Panc1 (cell line): ENCODE data around the gene PLEKHA1. TPM values are rescaled to one million over a fixed set of nuclear protein-coding genes. Genes with fewer than 3 reads are reported as not detected.

Experiments
- ATAC-seq: fragments of 200-7000 bp; cut with Tn5 transposase; 2 replicates; pipeline ENCODE4 v1.9.1; 2020; ENCODE audit warnings: mild to moderate bottlenecking, moderate library complexity
- BruUV-seq: library from RNA; stranded (reverse); fragments of 400-500 nt; replicated peaks from 2 replicates; lab custom pipeline; 2021; lab: Mats Ljungman, UMichigan
- CTCF ChIA-PET: fragments of 300-600 bp; sonication (Branson Sonifier 250); formaldehyde crosslinking; loops from one replicate; lab custom pipeline; 2022; ENCODE audit warnings: antibody characterized with exemption; lab: Charles Lee
- POLR2A ChIA-PET: fragments of 300-600 bp; sonication (Branson Sonifier 250); formaldehyde crosslinking; loops from one replicate; lab custom pipeline; 2022; ENCODE audit warnings: antibody characterized with exemption; lab: Charles Lee
- DNase-seq: peaks from one replicate; pipeline ENCODE4 v3.0.0-alpha.2; 2010; ENCODE audit warnings: low read depth, low spot score
- H3K27ac ChIP-seq: 2 replicates; pipeline ENCODE4 v1.5.1; 2011; ENCODE audit warnings: mild to moderate bottlenecking, low read length, inconsistent platforms
- H3K27me3 ChIP-seq: fragments of 200-500 bp; sonication (Bioruptor generic); 2 replicates; pipeline ENCODE4 v1.6.0; 2014; ENCODE audit warnings: low read length, inconsistent platforms; ENCODE audit not compliant: control insufficient read depth, insufficient read depth
- H3K36me3 ChIP-seq: fragments of 200-500 bp; sonication (Bioruptor generic); 2 replicates; pipeline ENCODE4 v1.5.1; 2014; ENCODE audit warnings: inconsistent platforms, mild to moderate bottlenecking, low read length, moderate library complexity; ENCODE audit not compliant: control insufficient read depth, insufficient read depth
- H3K4me1 ChIP-seq: 2 replicates; pipeline ENCODE4 v1.5.1; 2011; ENCODE audit warnings: inconsistent platforms, mild to moderate bottlenecking, low read length, moderate library complexity; ENCODE audit not compliant: control insufficient read depth, insufficient read depth
- H3K4me3 ChIP-seq, 2 experiments: 2 replicates each; pipeline ENCODE4 v1.5.1; 2011 to 2012; ENCODE audit warnings: low read depth in 2 of 2, low read length in 2 of 2, mild to moderate bottlenecking in 2 of 2, inconsistent platforms in 1 of 2, moderate library complexity in 1 of 2
- H3K9me3 ChIP-seq: fragments of 200-500 bp; sonication (Bioruptor generic); 2 replicates; pipeline ENCODE4 v1.5.1; 2014; ENCODE audit warnings: low read depth, mild to moderate bottlenecking, inconsistent platforms, low read length, moderate library complexity; ENCODE audit not compliant: control insufficient read depth, insufficient read depth
- CTCF ChIP-seq: fragments of 450-650 bp; IDR thresholded peaks from 2 replicates; pipeline ENCODE4 v1.5.1; 2017; ENCODE audit warnings: mild to moderate bottlenecking
- POLR2AphosphoS5 ChIP-seq: IDR thresholded peaks from 2 replicates; pipeline ENCODE4 v1.6.1; 2012; ENCODE audit warnings: mild to moderate bottlenecking, low read depth, low read length, moderate library complexity
- REST ChIP-seq, 2 experiments: IDR thresholded peaks; 2 replicates each; pipeline ENCODE4 v1.6.1; 2011 to 2012; ENCODE audit warnings: low read depth in 2 of 2, control low read depth in 1 of 2, low read length in 1 of 2, mild to moderate bottlenecking in 1 of 2, moderate library complexity in 1 of 2; ENCODE audit not compliant: insufficient read depth in 1 of 2
- SIN3A ChIP-seq: IDR thresholded peaks from 2 replicates; pipeline ENCODE4 v1.6.1; 2012; ENCODE audit warnings: low read depth, mild to moderate bottlenecking, low read length, moderate library complexity, borderline replicate concordance; ENCODE audit not compliant: insufficient read depth
- TCF7L2 ChIP-seq: IDR thresholded peaks from 2 replicates; pipeline ENCODE4 v1.6.1; 2011; ENCODE audit warnings: mild to moderate bottlenecking, low read depth, low read length, inconsistent platforms
- in situ Hi-C: cut with HindIII; loops from 2 replicates; pipeline ENCODE4 v1.10.0; 2016; ENCODE audit warnings: low sequenced_read_pairs, low pct_unique_long_range_greater_than_20kb
- intact Hi-C: fragments of 100-400 bp; cut with micrococcal nuclease; formaldehyde crosslinking; loops from one replicate; pipeline ENCODE4 v1.10.0; 2022; ENCODE audit not compliant: unreplicated experiment
- total RNA-seq: library from RNA; stranded (reverse); gene quantifications from one replicate; pipeline ENCODE4 v1.2.1, GENCODE V29; 2021; ENCODE audit not compliant: unreplicated experiment

The PLEKHA1 gene
- total RNA-seq, 1 experiment from 2014 or later, result 95.5 TPM

GRCh38 chr10:122476333-122476695, 101.8 kb downstream of the PLEKHA1 start:
- intact Hi-C loops (no loop called here), in situ Hi-C loops (no loop called here)
- H3K9me3 ChIP-seq, result no peaks in the 10 kb centered on the region
- ChIA-PET POLR2A (no interaction called here), CTCF (interaction anchor here (0.7 kb wide), 1 partner anchor 69 kb away, joined by 6 read pairs; no protein-coding TSS in a partner anchor)
- no TSS peak for BruUV-seq
- no peak overlapping the region for H3K4me3 ChIP-seq
- no peak for ATAC-seq
- DNase-seq, result no peak
- TF ChIP-seq TCF7L2 (no peak), CTCF (no peak), SIN3A (no peak), REST (IDR thresholded peaks at IDR 0.05; ENCODE audit: insufficient read depth in 1 of 2, low read depth in 2 of 2, low read length in 1 of 2) (no peak), POLR2AphosphoS5 (no peak)
- no peaks in the 10 kb centered on the region; the same call in 1 of the 2 replicates for H3K27me3 ChIP-seq
- no peak overlapping the region for H3K27ac ChIP-seq
- H3K4me1 ChIP-seq, result no peaks in the 10 kb centered on the region
- H3K36me3 ChIP-seq, result no peaks in the 10 kb centered on the region

- no TSS peak for BruUV-seq
- no peaks in the 10 kb centered on the region for H3K9me3 ChIP-seq
- no peaks in the 10 kb centered on the region for H3K36me3 ChIP-seq
- H3K4me1 ChIP-seq, result no peaks in the 10 kb centered on the region
- in situ Hi-C loops (no loop called here), intact Hi-C loops (no loop called here)
- H3K4me3 ChIP-seq, result no peak overlapping the region
- no peak for DNase-seq
- TF ChIP-seq TCF7L2 (no peak), CTCF (no peak), POLR2AphosphoS5 (no peak), REST (IDR thresholded peaks at IDR 0.05; ENCODE audit: insufficient read depth in 1 of 2, low read depth in 2 of 2, low read length in 1 of 2) (no peak), SIN3A (no peak)
- ATAC-seq, result no peak
- ChIA-PET CTCF (interaction anchor here (0.6 kb wide), 1 partner anchor 19 kb away, joined by 6 read pairs; no protein-coding TSS in a partner anchor), POLR2A (no interaction called here)
- no peak overlapping the region for H3K27ac ChIP-seq
- H3K27me3 ChIP-seq, result no peaks in the 10 kb centered on the region
These were observed 102.9 kb downstream of the PLEKHA1 start for GRCh38 chr10:122477436-122477835.
